Measurements from ENCODE around the gene CLEC16A. TPM values are rescaled to one million over a fixed set of nuclear protein-coding genes. Genes with fewer than 3 reads are reported as not detected.
A peak's percentile ranks its signal among the peaks of the same experiment; 100 is the strongest.

Gene CLEC16A
- total RNA-seq, 4 donors from 2014 or later = 38.2 to 153 (median 92.7) TPM

- Histone ChIP-seq H3K4me1 (peaks cover 0 to 10% (median 6%) of the 10 kb centered on the region in 4 donors), H3K4me3 (no peak overlapping the region), H3K27me3 (no peaks in the 10 kb centered on the region), H3K27ac (no peak overlapping the region), H3K36me3 (peaks cover 0 to 5% (median 2%) of the 10 kb centered on the region in 4 donors), H3K9me3 (no peaks in the 10 kb centered on the region)
- in situ Hi-C loops (cut with MboI; ENCODE audit: low pct_ligation_motif_present in 1 of 4, low pct_unique_long_range_greater_than_20kb in 1 of 4, low sequenced_read_pairs in 3 of 4) = no loop called here
- intact Hi-C loops (cut with DNase I; ENCODE audit: low total_unique reads) = loop anchor here (10.0 kb wide), 1 partner anchor 377 kb away; no protein-coding TSS in a partner anchor
- DNase-seq = no peak
- WGBS, 2 donors (ENCODE audit: low coverage in 1 of 2) = 96 to 100% methylated on average over 2 to 6 of the region's 6 CpGs
- TF ChIP-seq EP300 (IDR thresholded peaks at IDR 0.05; ENCODE audit: low read depth) (no peak), CTCF (IDR thresholded peaks at IDR 0.05) (no peak), POLR2A (IDR thresholded peaks at IDR 0.05) (no peak), POLR2AphosphoS5 (IDR thresholded peaks at IDR 0.05) (no peak)
These were observed 33.8 kb downstream of the CLEC16A start for GRCh38 chr16:10978124-10978523.

- TF ChIP-seq POLR2AphosphoS5 (IDR thresholded peaks at IDR 0.05) = no peak
- no peak for TF ChIP-seq CTCF (IDR thresholded peaks at IDR 0.05)
- no peak for TF ChIP-seq EP300 (IDR thresholded peaks at IDR 0.05; ENCODE audit: low read depth)
- no peak for TF ChIP-seq POLR2A (IDR thresholded peaks at IDR 0.05)
- peaks cover 0 to 10% (median 6%) of the 10 kb centered on the region in 4 donors for H3K4me1 ChIP-seq
- H3K27me3 ChIP-seq = no peaks in the 10 kb centered on the region
- 95 to 97% methylated on average over 10 to 14 of the region's 14 CpGs for WGBS, 2 donors (ENCODE audit: low coverage in 1 of 2)
- H3K4me3 ChIP-seq = no peak overlapping the region
- H3K36me3 ChIP-seq = peaks cover 0 to 6% (median 2%) of the 10 kb centered on the region in 4 donors
- peak overlapping the region; percentile 25 to 82 (median 70) for H3K27ac ChIP-seq
- H3K9me3 ChIP-seq = no peaks in the 10 kb centered on the region
- intact Hi-C loops (cut with DNase I; ENCODE audit: low total_unique reads) (loop anchor here (10.0 kb wide), 1 partner anchor 376 kb away; no protein-coding TSS in a partner anchor), in situ Hi-C loops (cut with MboI; ENCODE audit: low pct_ligation_motif_present in 1 of 4, low pct_unique_long_range_greater_than_20kb in 1 of 4, low sequenced_read_pairs in 3 of 4) (no loop called here)
- no peak for DNase-seq
These were observed 34.6 kb downstream of the CLEC16A start for GRCh38 chr16:10978871-10979446.

GRCh38 chr16:10979717-10980601 is 35.6 kb downstream of the CLEC16A start:
- TF ChIP-seq EP300 (IDR thresholded peaks at IDR 0.05; ENCODE audit: low read depth) (no peak), POLR2AphosphoS5 (IDR thresholded peaks at IDR 0.05) (peak in 1 of 3 donors; percentile 18)
- WGBS, 2 donors (ENCODE audit: low coverage in 1 of 2) = 46 to 75% methylated on average over 6 to 19 of the region's 19 CpGs
- Histone ChIP-seq H3K4me3 (no peak overlapping the region), H3K9me3 (no peaks in the 10 kb centered on the region), H3K36me3 (peaks cover 0 to 6% (median 0%) of the 10 kb centered on the region in 4 donors), H3K27ac (peak overlapping the region; percentile 48 to 82 (median 70)), H3K4me1 (peaks cover 0 to 10% (median 6%) of the 10 kb centered on the region in 4 donors), H3K27me3 (no peaks in the 10 kb centered on the region)
- intact Hi-C loops (cut with DNase I; ENCODE audit: low total_unique reads) = loop anchor here (10.0 kb wide), 1 partner anchor 375 kb away; no protein-coding TSS in a partner anchor
- in situ Hi-C loops (cut with MboI; ENCODE audit: low pct_ligation_motif_present in 1 of 4, low pct_unique_long_range_greater_than_20kb in 1 of 4, low sequenced_read_pairs in 3 of 4) = no loop called here
- peak; percentile 25 for DNase-seq

GRCh38 chr16:10980813-10981212 is 36.4 kb downstream of the CLEC16A start:
- no peak for TF ChIP-seq POLR2AphosphoS5 (IDR thresholded peaks at IDR 0.05)
- TF ChIP-seq CTCF (IDR thresholded peaks at IDR 0.05) = no peak
- no peak for TF ChIP-seq POLR2A (IDR thresholded peaks at IDR 0.05)
- TF ChIP-seq EP300 (IDR thresholded peaks at IDR 0.05; ENCODE audit: low read depth) = no peak
- intact Hi-C loops (cut with DNase I; ENCODE audit: low total_unique reads) (no loop called here), in situ Hi-C loops (cut with MboI; ENCODE audit: low pct_ligation_motif_present in 1 of 4, low pct_unique_long_range_greater_than_20kb in 1 of 4, low sequenced_read_pairs in 3 of 4) (no loop called here)
- Histone ChIP-seq H3K27me3 (no peaks in the 10 kb centered on the region), H3K4me1 (peaks cover 0 to 10% (median 6%) of the 10 kb centered on the region in 4 donors), H3K9me3 (no peaks in the 10 kb centered on the region), H3K36me3 (peaks cover 0 to 6% (median 0%) of the 10 kb centered on the region in 4 donors), H3K4me3 (no peak overlapping the region), H3K27ac (peak overlapping the region; percentile 48 to 82 (median 70))
- no peak for DNase-seq
- 81% methylated on average over 3 of the region's 3 CpGs; no CpG with 5 or more reads in 1 of the 2 donors for WGBS, 2 donors (ENCODE audit: low coverage in 1 of 2)

Measured in transverse colon (tissue), 4 donors.